Urothelium cell line (cell line): ENCODE measurements around the gene COA3.
A peak's percentile ranks its signal among the peaks of the same experiment; 100 is the strongest.

Experiments
- DNase-seq: peaks from one replicate; pipeline ENCODE4 v3.0.0; 2011; ENCODE audit warnings: low spot score, mixed read lengths
- FAIRE-seq: peaks from 2 replicates; lab custom pipeline; 2011; peaks lifted over from hg19 to GRCh38; lab: Jason Lieb, UNC

The COA3 gene, protein sequence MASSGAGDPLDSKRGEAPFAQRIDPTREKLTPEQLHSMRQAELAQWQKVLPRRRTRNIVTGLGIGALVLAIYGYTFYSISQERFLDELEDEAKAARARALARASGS

DNA sequence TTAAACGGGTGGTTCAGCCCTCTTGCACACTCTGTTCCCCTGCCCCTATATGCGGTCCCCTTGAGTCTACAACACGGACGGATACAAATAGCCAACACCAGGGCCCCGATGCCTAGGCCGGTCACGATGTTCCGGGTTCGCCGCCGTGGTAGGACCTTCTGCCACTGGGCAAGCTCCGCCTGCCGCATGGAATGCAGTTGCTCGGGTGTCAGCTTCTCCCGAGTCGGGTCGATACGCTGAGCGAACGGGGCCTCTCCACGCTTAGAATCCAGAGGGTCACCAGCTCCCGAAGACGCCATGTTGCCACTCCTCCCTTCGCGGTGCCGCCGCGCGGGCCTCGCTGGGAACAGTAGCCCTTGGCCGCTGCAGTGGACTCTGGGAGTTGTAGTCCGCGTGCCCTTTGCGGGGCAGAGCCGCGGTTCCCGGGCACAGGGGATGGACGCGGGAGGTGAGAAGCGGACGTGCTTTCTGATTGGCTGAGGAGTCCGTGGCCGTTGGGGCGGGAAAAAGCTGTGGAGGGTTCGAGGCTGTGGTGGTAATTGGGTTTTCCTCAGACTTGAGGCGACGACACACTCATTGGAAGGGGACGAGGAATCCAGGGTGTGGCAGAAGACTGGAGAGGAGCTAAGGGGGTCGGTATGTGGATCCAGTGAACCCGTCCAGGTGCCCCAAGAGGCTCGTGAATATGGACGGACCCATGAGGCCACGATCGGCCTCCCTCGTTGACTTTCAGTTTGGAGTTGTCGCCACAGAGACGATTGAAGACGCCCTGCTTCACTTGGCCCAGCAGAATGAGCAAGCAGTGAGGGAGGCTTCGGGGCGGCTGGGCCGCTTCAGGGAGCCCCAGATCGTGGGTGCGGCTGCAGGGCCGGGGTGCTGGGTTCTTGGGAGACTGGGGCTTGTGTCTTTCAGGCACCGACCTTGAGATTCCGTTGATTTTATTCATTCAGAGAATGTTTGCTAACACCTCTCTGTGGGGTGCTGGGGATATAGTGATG is at the start of gene COA3, which contains the start of gene CNTD1:
TSS of gene COA3 (minus strand) at position 322 of the 998 bp plus-strand sequence. CDS start at position 299, 23 bp downstream.
TSS of gene CNTD1 (plus strand) at position 479 of the 998 bp plus-strand sequence. CDS start at position 686, 207 bp downstream.
- DNase-seq, result peak; percentile 96
- FAIRE-seq, result peak; percentile 87

DNA sequence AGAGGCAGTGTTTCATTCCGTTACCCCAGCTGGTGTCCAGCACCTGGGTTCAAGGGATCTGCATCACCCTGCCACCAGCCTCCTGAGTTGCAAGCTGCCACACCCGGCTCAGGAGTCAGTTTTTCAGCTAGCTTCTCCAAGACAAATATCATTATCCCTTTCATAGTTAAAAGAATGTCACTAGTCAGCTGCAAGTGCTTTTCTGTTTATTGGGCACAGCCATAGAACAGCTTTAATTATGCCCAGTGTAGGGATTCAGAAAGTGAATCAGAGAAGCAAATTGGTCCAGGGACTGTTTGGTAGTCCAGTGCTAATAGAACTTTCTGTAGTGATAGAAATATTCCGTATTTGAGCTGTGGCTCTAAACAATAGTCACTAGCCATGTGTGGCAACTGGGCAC is 49.6 kb upstream of the COA3 start:
- FAIRE-seq, result no peak
- no peak for DNase-seq

GRCh38 chr17:42846594-42847280 is 48.2 kb upstream of the COA3 start:
- FAIRE-seq, result peak; percentile 58
- DNase-seq, result no peak

GRCh38 chr17:42845918-42846593 is 47.6 kb upstream of the COA3 start:
- peak; percentile 13 for FAIRE-seq

DNA sequence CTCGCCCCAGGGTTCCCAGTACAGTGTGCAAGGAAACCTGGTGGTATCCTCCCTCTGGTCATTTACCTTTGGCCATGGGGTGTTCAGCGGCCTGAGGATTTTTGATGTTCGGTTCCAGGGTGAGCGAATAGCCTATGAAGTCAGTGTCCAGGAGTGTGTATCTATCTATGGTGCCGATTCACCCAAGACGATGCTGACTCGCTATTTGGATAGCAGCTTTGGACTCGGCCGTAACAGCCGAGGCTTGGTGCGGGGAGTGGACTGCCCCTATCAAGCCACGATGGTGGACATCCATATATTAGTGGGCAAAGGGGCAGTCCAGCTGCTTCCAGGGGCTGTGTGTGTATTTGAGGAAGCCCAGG is 47.0 kb upstream of the COA3 start:
- no peak for FAIRE-seq
- DNase-seq, result no peak

More at GRCh38 chr17:42845918-42846593, 47.6 kb upstream of the COA3 start:
- DNase-seq, result no peak

GRCh38 chr17:42844761-42845555 is 46.5 kb upstream of the COA3 start:
- FAIRE-seq (no peak), DNase-seq (no peak)

DNA sequence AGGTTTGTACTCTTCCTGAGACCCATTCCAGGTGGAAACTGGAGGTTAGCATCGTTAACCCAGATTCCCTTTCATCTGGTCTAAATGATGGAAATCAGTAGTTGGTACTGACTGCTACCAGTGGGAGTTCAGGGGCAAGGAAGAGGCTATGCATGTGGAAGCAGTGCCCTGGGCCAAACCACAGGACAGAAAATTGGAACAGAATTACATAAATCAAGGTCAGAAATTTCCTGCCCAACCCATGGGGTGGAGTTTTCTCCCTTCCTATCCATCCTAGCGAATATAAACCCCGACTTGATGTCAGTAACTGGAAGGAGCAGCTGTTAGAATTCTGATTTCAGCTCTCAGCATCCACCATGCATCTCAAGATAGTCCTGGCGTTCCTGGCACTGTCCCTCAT is 45.8 kb upstream of the COA3 start, which contains the start of gene AOC2:
TSS of gene AOC2 (plus strand) at position 310 of the 400 bp plus-strand sequence. CDS start at position 357, 47 bp downstream.
- no peak for FAIRE-seq
- no peak for DNase-seq

GRCh38 chr17:42843358-42843934 is 44.9 kb upstream of the COA3 start:
- no peak for FAIRE-seq

GRCh38 chr17:42841975-42842685 is 43.6 kb upstream of the COA3 start:
- no peak for FAIRE-seq
- DNase-seq, result no peak

More at GRCh38 chr17:42843358-42843934, 44.9 kb upstream of the COA3 start:
- peak; percentile 63 for DNase-seq

- no peak for DNase-seq
- no peak for FAIRE-seq
Observed at GRCh38 chr17:42835732-42836131, 37.2 kb upstream of the COA3 start.

DNA sequence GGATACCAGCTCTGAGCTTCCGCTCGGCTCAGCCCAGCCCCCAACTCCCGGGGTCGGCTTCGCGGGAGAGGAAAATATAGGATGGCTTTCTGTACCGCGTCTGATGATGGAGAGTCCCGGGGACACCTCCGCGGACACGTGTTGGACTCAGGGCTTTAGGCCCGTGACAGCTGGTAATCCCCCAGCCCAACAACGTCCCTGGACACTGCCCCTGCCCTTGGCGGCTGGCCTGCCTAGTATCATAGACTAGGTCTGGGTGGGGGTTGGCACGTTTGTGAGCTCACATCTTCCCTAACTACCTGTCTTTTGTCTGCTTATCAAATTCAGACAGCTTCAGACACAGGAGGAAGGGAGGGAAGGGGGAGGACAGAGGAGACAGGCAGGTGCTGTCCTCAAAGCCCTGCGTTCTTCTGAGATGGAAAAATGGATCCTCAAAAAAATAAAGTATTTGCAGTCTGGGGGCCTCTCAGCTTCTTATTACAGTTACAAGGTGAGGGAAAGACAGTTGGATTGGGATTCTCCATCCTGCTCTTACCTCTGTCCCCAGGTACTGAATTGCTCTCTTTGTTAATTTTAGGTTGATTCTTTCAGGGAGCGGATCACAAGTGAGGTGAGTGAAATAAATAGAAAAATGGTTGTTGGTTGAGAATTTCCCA is 35.4 kb upstream of the COA3 start:
- DNase-seq (no peak), FAIRE-seq (no peak)

DNA sequence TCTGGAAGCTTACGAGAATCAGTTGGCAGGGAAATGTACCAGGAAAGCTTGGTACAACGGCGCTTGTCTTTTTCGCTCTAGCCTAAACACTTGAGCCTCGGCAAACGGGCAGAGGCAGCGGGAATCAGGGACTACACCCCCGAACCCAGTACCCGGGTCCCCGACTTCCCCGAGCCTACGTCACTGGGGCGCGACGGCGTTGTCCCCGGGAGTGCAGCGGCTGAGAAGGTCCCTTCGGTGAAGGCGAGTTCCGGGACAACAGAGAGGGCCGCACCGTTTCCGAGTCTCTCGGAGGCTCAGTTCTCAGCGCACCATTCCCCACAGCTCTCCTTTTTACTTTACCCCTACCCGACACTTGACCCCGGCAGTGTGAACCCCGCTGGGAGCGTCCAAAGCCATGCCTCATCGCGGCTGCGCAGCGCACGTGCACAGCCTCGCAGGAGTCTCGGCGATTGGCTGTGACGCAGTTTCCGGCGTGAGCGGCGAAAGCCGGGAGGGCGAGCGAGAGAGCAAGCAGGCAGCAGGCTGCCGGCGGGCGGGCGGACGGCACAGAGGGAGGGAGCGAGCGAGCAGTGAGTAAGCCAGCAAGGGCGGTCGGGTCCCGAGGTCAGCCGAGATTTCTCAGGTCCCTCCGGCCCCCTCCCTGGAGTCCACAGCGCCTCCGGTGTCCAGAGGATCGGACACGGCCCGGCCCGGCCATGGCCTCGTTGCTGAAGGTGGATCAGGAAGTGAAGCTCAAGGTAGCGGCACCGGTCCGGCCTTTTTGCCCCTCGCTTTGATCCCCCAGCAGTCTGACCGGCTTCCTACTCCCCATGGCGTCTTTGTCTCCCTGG is 34.6 kb upstream of the COA3 start, which contains the start of gene PSME3:
TSS of gene PSME3 (plus strand) at position 464 of the 833 bp plus-strand sequence. CDS start at position 699, 235 bp downstream.
- FAIRE-seq (no peak), DNase-seq (peak; percentile 96)

DNA sequence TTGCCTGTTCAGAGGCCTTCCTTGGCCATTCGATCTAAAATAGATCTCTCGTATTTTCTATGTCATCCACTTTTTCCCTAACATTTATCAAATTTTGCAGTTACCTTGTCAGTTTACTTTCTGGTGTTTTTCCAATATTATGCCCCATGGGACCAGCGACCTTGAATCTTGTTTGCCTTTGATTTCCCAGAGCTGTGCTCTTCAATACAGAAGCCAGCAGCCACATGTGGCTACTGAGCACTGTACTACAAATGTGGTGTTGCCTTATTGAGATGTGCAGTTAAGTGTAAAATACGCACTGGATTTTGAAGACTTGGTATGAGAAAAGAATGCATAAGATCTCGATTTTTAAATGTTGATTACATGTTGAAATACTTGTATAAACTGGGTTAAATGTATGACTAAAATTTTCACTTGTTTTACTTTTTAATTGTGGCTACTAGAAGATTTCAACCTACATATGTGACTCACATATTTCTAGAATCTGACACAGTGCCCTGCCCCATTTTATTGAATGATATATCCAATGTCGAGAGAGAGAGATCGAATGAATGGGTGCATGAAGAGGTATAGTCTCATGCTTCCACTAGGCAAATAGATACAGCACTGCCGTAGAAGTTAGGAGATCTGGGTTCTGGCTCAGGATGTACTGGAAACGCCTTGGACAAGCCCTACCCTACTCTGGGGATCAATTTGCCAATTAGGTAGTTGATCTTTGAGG is 33.9 kb upstream of the COA3 start:
- peak; percentile 23 for DNase-seq
- FAIRE-seq, result no peak

GRCh38 chr17:42830971-42831370 is 32.5 kb upstream of the COA3 start:
- FAIRE-seq (no peak), DNase-seq (no peak)

GRCh38 chr17:42827472-42827871 is 29.0 kb upstream of the COA3 start:
- DNase-seq, result no peak
- FAIRE-seq, result no peak

DNA sequence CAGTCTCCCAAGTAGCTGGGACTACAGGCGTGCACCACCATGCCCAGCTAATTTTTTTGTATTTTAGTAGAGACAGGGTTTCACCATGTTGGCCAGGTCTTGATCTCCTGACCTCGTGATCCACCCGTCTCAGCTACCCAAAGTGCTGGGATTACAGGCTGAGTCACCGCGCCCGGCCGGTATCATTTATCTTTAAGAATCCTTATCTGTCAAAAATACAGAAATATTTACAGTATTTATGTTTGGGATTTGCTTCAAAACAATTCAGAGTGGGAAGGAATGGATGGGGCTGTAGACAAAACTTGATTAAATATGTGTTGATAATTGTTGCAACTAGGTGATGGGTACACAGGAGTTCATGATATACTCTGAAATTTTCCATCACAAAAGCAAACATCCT is 22.7 kb upstream of the COA3 start:
- FAIRE-seq (no peak), DNase-seq (no peak)
